ENCODE data around the gene METAP2. TPM values are rescaled to one million over a fixed set of nuclear protein-coding genes. Genes with fewer than 3 reads are reported as not detected.

The METAP2 gene
- polyA plus RNA-seq, 1 of the 3 experiments (the other 2 are of a cell fraction) = 35.8 TPM

DNA sequence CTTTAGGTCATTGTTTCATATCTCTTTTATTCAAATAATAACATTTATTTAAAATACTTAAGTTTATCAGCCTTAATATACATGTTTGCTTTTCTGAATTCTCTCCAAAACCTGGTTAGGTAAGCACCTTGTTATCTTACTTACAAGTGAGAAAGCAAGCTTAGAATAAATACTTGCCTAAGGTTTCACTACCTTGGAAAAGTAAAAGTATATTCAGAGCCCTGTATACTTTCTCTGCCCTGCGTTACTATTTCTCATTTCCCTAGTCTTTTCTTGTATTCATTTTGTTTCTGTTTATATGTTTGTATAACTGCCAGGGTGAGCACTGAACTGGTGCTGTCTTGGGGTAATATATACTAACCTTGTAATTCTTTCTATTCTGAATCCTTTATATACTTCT is 21.5 kb downstream of the METAP2 start (continued):
- TF ChIP-seq REST (IDR thresholded peaks at IDR 0.05; ENCODE audit: low read depth, low read length) (no peak), TAF1 (IDR thresholded peaks at IDR 0.05; ENCODE audit: borderline replicate concordance, low read depth, low read length) (no peak), CHD2 (IDR thresholded peaks at IDR 0.05; ENCODE audit: low read length, partially characterized antibody) (no peak), ELF1 (IDR thresholded peaks at IDR 0.05) (no peak), NRF1 (IDR thresholded peaks at IDR 0.05; ENCODE audit: low read depth, low read length) (no peak)

GRCh38 chr12:95497031-95497430 is 23.1 kb downstream of the METAP2 start:
- TF ChIP-seq ELF1 (IDR thresholded peaks at IDR 0.05) (no peak), POLR2AphosphoS5 (IDR thresholded peaks at IDR 0.05; ENCODE audit: low read depth, low read length) (no peak), JUND (IDR thresholded peaks at IDR 0.05) (no peak), NRF1 (IDR thresholded peaks at IDR 0.05; ENCODE audit: low read depth, low read length) (no peak), MXI1 (IDR thresholded peaks at IDR 0.05; ENCODE audit: low read depth, low read length) (no peak), NFIC (IDR thresholded peaks at IDR 0.05; ENCODE audit: borderline replicate concordance) (no peak), TCF12 (IDR thresholded peaks at IDR 0.05) (no peak)
- TF ChIP-seq, protein P1, sequence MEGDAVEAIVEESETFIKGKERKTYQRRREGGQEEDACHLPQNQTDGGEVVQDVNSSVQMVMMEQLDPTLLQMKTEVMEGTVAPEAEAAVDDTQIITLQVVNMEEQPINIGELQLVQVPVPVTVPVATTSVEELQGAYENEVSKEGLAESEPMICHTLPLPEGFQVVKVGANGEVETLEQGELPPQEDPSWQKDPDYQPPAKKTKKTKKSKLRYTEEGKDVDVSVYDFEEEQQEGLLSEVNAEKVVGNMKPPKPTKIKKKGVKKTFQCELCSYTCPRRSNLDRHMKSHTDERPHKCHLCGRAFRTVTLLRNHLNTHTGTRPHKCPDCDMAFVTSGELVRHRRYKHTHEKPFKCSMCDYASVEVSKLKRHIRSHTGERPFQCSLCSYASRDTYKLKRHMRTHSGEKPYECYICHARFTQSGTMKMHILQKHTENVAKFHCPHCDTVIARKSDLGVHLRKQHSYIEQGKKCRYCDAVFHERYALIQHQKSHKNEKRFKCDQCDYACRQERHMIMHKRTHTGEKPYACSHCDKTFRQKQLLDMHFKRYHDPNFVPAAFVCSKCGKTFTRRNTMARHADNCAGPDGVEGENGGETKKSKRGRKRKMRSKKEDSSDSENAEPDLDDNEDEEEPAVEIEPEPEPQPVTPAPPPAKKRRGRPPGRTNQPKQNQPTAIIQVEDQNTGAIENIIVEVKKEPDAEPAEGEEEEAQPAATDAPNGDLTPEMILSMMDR (IDR thresholded peaks at IDR 0.05) = no peak

GRCh38 chr12:95498968-95499367 is 25.0 kb downstream of the METAP2 start:
- TF ChIP-seq CHD2 (IDR thresholded peaks at IDR 0.05; ENCODE audit: low read length, partially characterized antibody) (no peak), NFIC (IDR thresholded peaks at IDR 0.05; ENCODE audit: borderline replicate concordance) (no peak), REST (IDR thresholded peaks at IDR 0.05; ENCODE audit: low read depth, low read length) (no peak), POLR2AphosphoS5 (IDR thresholded peaks at IDR 0.05; ENCODE audit: low read depth, low read length) (no peak)
- TF ChIP-seq, protein P2, sequence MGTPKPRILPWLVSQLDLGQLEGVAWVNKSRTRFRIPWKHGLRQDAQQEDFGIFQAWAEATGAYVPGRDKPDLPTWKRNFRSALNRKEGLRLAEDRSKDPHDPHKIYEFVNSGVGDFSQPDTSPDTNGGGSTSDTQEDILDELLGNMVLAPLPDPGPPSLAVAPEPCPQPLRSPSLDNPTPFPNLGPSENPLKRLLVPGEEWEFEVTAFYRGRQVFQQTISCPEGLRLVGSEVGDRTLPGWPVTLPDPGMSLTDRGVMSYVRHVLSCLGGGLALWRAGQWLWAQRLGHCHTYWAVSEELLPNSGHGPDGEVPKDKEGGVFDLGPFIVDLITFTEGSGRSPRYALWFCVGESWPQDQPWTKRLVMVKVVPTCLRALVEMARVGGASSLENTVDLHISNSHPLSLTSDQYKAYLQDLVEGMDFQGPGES (IDR thresholded peaks at IDR 0.05; ENCODE audit: low read depth, low read length) = no peak
- TF ChIP-seq, protein P3, sequence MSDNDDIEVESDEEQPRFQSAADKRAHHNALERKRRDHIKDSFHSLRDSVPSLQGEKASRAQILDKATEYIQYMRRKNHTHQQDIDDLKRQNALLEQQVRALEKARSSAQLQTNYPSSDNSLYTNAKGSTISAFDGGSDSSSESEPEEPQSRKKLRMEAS (IDR thresholded peaks at IDR 0.05; ENCODE audit: low read depth) = no peak
- no peak overlapping the region for H3K27ac ChIP-seq (ENCODE audit: low read depth in 2 of 2, low read length in 1 of 2)
- no peaks in the 10 kb centered on the region for H4K20me1 ChIP-seq (ENCODE audit: insufficient read depth)
- 97% methylated on average over 5 of the region's 5 CpGs for WGBS (ENCODE audit: low lambda C conversion rate)
- H2AFZ ChIP-seq (ENCODE audit: low read depth) = no peak overlapping the region
- DNase-seq = no peak
- POLR2A ChIA-PET = interaction anchor here (0.6 kb wide), 1 partner anchor 147 kb away, joined by 3 read pairs; no protein-coding TSS in a partner anchor
- H3K9me3 ChIP-seq = no peaks in the 10 kb centered on the region
- H3K27me3 ChIP-seq (ENCODE audit: insufficient read depth) = no peaks in the 10 kb centered on the region
- H3K79me2 ChIP-seq (ENCODE audit: insufficient read depth) = peaks cover 38% of the 10 kb centered on the region
- H3K4me2 ChIP-seq = no peak overlapping the region
- no peak overlapping the region for H3K4me3 ChIP-seq (ENCODE audit: low read depth in 2 of 2, low read length in 1 of 2)
- no peak overlapping the region for H3K9ac ChIP-seq
- H3F3A ChIP-seq (replicated peaks; ENCODE audit: insufficient read depth) = peaks cover 9% of the 10 kb centered on the region
- peaks cover 57 to 70% of the 10 kb centered on the region in 2 experiments for H3K36me3 ChIP-seq (replicated peaks in 1 of 2; ENCODE audit: control insufficient read depth in 1 of 2, insufficient read depth in 2 of 2, low read length in 1 of 2)
- no peaks in the 10 kb centered on the region for H3K9me2 ChIP-seq
- CTCF ChIA-PET = no interaction called here
- no peaks in the 10 kb centered on the region for H3K4me1 ChIP-seq (ENCODE audit: control insufficient read depth in 1 of 2, insufficient read depth in 2 of 2, low read depth in 1 of 2, low read length in 1 of 2)

More at GRCh38 chr12:95497031-95497430, 23.1 kb downstream of the METAP2 start:
- peaks cover 51 to 66% of the 10 kb centered on the region in 2 experiments for H3K36me3 ChIP-seq (replicated peaks in 1 of 2; ENCODE audit: control insufficient read depth in 1 of 2, insufficient read depth in 2 of 2, low read length in 1 of 2)
- H3F3A ChIP-seq (replicated peaks; ENCODE audit: insufficient read depth) = peaks cover 15% of the 10 kb centered on the region
- no peak for DNase-seq
- H3K27ac ChIP-seq (ENCODE audit: low read depth in 2 of 2, low read length in 1 of 2) = no peak overlapping the region
- ChIA-PET CTCF (no interaction called here), POLR2A (no interaction called here)
- no peak overlapping the region for H3K9ac ChIP-seq
- H3K9me2 ChIP-seq = no peaks in the 10 kb centered on the region
- H3K4me3 ChIP-seq (ENCODE audit: low read depth in 2 of 2, low read length in 1 of 2) = no peak overlapping the region
- H4K20me1 ChIP-seq (ENCODE audit: insufficient read depth) = no peaks in the 10 kb centered on the region
- H2AFZ ChIP-seq (ENCODE audit: low read depth) = no peak overlapping the region
- WGBS (ENCODE audit: low lambda C conversion rate) = 99% methylated on average over 4 of the region's 4 CpGs
- no peaks in the 10 kb centered on the region for H3K9me3 ChIP-seq
- H3K79me2 ChIP-seq (ENCODE audit: insufficient read depth) = peaks cover 34% of the 10 kb centered on the region
- no peaks in the 10 kb centered on the region for H3K27me3 ChIP-seq (ENCODE audit: insufficient read depth)
- no peaks in the 10 kb centered on the region for H3K4me1 ChIP-seq (ENCODE audit: control insufficient read depth in 1 of 2, insufficient read depth in 2 of 2, low read depth in 1 of 2, low read length in 1 of 2)
- H3K4me2 ChIP-seq = no peak overlapping the region

Data from SK-N-SH (cell line).